Esophagus (tissue), 2 donors: ENCODE measurements around the gene ZNF512B. TPM values are rescaled to one million over a fixed set of nuclear protein-coding genes. Genes with fewer than 3 reads are reported as not detected.
A peak's percentile ranks its signal among the peaks of the same experiment; 100 is the strongest.
"Not testable (repeated sequence)": the region's sequence is repeated elsewhere in the genome, so short reads cannot be mapped to it uniquely, and the experiment has no call there.

ENCODE experiments used
- H3K27ac ChIP-seq, 2 donors: one replicate each; pipeline ENCODE4 v1.5.1; 2013; ENCODE audit warnings: low read depth in 2 of 2, mild to moderate bottlenecking in 2 of 2, inconsistent platforms in 1 of 2, low read length in 1 of 2, moderate library complexity in 1 of 2
- H3K27me3 ChIP-seq, 2 donors: one replicate each; pipeline ENCODE4 v1.6.1; 2013; ENCODE audit warnings: low read length in 2 of 2, control low read depth in 1 of 2, mild to moderate bottlenecking in 1 of 2; ENCODE audit not compliant: insufficient read depth in 2 of 2, control insufficient read depth in 1 of 2
- H3K36me3 ChIP-seq, 2 donors: one replicate each; pipeline ENCODE4 v1.6.1; 2013; ENCODE audit warnings: low read length in 1 of 2; ENCODE audit not compliant: control insufficient read depth in 2 of 2, insufficient read depth in 2 of 2
- H3K4me1 ChIP-seq, 2 donors: one replicate each; pipeline ENCODE4 v1.6.1; 2013; ENCODE audit warnings: low read length in 1 of 2; ENCODE audit not compliant: control insufficient read depth in 2 of 2, insufficient read depth in 2 of 2
- H3K4me3 ChIP-seq, 2 donors: one replicate each; pipeline ENCODE4 v1.5.1; 2013; ENCODE audit warnings: low read length in 2 of 2, mild to moderate bottlenecking in 2 of 2, low read depth in 1 of 2, moderate library complexity in 1 of 2
- H3K9me3 ChIP-seq, 2 donors: one replicate each; pipeline ENCODE4 v1.6.1; 2013; ENCODE audit warnings: mild to moderate bottlenecking in 2 of 2, low read depth in 1 of 2, low read length in 1 of 2, moderate library complexity in 1 of 2; ENCODE audit not compliant: control insufficient read depth in 2 of 2, insufficient read depth in 1 of 2
- WGBS, 2 donors: extraction: QIAGEN DNeasy Blood & Tissue Kit; methylation state at CpG; one replicate each; pipeline ENCODE4 v1.1.7; 2013; 5-methylcytosine and 5-hydroxymethylcytosine counted together
- polyA plus RNA-seq, 2 donors: library from polyadenylated mRNA; stranded (reverse); fragments of 200-250 nt; gene quantifications; one replicate each; pipeline ENCODE4 v1.2.3, GENCODE V29; 2013
- donor health status: healthy with polysubstance abuse.
- donor health status: Bipolar disorder and iron deficiency.

The ZNF512B gene
- polyA plus RNA-seq, 2 donors, result 10.1 to 18.3 TPM

DNA sequence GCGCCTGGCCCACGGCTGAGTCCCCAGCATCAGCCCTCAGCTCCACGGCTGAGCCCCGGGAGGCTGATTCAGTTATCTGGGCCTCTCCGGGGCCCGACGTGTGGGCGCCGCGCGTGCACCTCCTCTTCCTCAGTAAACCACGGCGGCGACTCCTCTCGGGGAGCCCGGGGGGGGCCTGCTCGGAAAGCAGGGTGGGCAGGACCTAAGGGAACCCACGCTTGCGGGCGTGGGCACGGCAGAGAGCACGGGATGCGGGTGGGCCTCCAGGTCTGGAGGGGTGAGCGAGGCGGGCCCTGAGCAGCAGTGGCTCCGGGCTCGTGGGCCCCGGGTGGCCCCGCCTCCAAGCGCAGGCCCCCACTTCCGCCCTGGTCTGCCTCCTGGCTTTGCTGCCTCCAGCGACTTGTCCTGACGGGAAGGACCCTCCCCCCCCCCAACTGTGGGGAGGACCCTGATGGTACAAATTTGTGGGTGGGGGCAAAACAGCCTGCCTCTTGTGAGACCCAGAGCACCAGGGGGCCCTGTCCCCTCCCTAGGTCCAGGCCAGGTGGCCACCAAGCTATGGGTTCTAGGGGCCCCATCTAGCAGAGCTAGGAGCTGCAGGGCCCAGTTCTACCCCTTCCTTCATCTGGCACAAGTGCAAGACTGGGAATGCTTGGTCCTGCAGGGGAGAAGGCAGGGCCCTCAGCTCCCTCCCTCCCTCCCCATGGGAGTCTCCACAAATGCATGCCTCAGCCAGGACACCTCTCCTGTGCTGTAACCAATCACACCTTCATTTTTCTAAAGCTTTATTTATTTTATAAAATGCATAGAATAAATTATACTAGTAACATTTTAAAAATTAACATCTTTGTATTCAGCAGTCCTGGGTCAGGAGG, 30.4 kb downstream of the ZNF512B start:
- Histone ChIP-seq H3K4me1 (peaks cover 5 to 19% of the 10 kb centered on the region in 2 donors), H3K36me3 (peaks cover 11 to 51% of the 10 kb centered on the region in 2 donors), H3K27me3 (no peaks in the 10 kb centered on the region), H3K4me3 (no peak overlapping the region), H3K27ac (peak overlapping the region in 1 of 2 donors; percentile 61), H3K9me3 (peaks cover 0 to 2% of the 10 kb centered on the region in 2 donors)
- WGBS, 2 donors, result 83 to 85% methylated on average over 29 to 33 of the region's 33 CpGs

DNA sequence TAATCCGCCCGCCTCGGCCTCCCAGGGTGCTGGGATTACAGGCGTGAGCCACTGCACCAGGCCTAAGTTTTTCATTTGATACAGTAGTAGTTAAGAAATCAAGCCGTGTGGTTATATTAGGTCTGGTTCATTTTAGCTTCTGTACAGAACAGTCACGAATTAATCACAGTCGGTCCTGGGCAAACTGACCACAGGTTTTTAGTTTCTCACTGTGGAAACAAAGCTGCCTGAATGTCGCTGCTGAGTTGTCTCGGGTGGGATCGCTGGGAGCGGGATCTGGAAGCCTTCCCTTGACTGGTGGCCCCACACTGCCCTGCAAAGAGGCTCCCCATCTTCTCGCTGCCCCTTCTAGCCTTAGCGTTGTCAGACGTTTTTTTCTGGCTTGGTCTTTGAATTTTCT, 32.1 kb downstream of the ZNF512B start:
- 85 to 86% methylated on average over 14 of the region's 14 CpGs for WGBS, 2 donors
- peaks cover 0 to 9% of the 10 kb centered on the region in 2 donors for H3K4me1 ChIP-seq
- H3K27ac ChIP-seq, result no peak overlapping the region
- H3K9me3 ChIP-seq, result peaks cover 0 to 2% of the 10 kb centered on the region in 2 donors
- H3K4me3 ChIP-seq, result no peak overlapping the region
- no peaks in the 10 kb centered on the region for H3K27me3 ChIP-seq
- peaks cover 11 to 43% of the 10 kb centered on the region in 2 donors for H3K36me3 ChIP-seq

DNA sequence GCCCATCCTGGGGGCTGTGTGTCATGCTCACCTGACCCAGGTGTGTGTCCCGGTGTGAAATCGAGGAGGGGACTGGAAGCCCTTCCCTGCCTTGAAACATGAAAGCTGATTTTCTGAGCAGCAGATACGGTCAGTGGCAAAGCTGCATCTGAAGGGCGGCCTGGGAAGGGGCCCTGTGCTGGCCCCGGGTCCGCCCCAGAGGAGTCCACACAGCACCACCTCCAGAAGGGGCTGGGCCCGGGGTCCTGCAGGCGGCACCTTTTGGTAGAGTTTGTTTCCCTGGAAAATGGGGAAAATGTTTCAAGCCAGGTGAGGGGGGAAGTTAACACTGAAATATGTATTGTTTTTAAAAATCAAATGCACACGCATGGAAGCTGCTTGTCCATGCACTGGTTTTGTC, 34.3 kb downstream of the ZNF512B start:
- Histone ChIP-seq H3K27me3 (no peaks in the 10 kb centered on the region), H3K4me1 (peaks cover 0 to 5% of the 10 kb centered on the region in 2 donors), H3K9me3 (no peaks in the 10 kb centered on the region), H3K4me3 (no peak overlapping the region), H3K36me3 (peaks cover 10 to 53% of the 10 kb centered on the region in 2 donors), H3K27ac (no peak overlapping the region)
- WGBS, 2 donors, result 90 to 93% methylated on average over 9 of the region's 9 CpGs

DNA sequence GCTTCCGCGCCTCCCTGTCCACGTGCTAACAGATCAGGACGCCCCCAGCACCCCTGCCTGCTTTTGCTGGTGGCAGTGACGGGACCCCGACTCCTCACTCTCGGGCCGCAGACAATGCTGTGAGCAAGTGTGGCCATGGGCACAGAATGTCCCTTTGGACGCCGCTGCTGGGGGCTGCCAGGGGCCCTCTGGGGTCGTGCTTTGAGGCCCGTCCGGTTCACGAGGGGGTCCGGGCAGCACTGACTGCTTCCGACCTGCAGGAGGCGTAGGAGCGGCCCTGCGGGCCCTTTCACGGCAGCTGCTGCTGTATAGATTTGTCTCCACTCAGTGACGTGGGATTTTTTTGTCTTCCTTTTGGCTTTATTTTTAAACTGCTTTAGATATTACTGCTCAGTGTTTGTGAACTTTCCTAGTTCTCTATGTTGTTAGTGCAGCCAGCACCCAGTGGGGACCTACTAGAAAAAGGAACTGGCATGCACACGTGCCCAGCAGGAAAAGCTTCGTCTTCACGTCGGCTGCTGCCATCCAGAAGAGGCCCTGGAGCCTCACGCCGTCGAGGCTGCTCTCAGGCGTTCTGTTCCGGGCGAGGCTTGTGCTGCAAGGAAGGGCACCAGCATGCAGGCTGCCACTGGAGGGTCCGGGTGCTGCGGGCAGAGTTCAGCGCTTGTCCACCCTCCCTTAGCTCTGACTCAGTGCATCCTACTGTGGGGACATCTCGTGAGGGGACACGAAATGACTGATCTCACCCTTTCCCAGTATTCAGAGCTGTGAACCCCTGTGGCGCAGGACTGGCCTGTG, 35.3 kb downstream of the ZNF512B start:
- Histone ChIP-seq H3K9me3 (no peaks in the 10 kb centered on the region), H3K36me3 (peaks cover 14 to 51% of the 10 kb centered on the region in 2 donors)
- WGBS, 2 donors, result 83 to 84% methylated on average over 37 of the region's 37 CpGs

DNA sequence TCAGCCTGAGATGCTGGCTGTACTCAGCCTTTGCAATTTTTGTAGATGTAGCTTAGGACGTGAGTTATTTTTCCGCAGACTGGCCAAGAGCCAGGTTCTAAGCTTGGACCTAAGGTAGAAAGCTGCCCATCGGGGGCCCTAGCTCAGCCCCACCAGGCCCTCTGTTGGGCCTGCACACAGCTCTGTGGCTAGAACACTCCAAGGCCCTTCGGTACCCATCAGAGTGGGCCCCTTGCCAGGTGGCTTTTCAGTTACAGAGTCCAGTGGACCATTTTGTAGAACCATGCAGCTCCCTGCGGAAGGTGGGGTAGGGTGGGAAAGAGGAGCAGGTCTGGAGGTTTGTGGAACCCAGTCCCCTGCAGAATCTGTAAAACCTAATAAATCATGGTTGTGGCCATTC, 36.1 kb downstream of the ZNF512B start:
- Histone ChIP-seq H3K9me3 (no peaks in the 10 kb centered on the region), H3K36me3 (peaks cover 14 to 53% of the 10 kb centered on the region in 2 donors), H3K4me1 (no peaks in the 10 kb centered on the region), H3K27me3 (no peaks in the 10 kb centered on the region), H3K4me3 (no peak overlapping the region), H3K27ac (no peak overlapping the region)
- 76 to 77% methylated on average over 5 of the region's 5 CpGs for WGBS, 2 donors

More for the DNA sequence above, 35.3 kb downstream of the ZNF512B start:
- no peaks in the 10 kb centered on the region for H3K4me1 ChIP-seq
- no peak overlapping the region for H3K4me3 ChIP-seq
- H3K27ac ChIP-seq, result no peak overlapping the region
- H3K27me3 ChIP-seq, result no peaks in the 10 kb centered on the region

DNA sequence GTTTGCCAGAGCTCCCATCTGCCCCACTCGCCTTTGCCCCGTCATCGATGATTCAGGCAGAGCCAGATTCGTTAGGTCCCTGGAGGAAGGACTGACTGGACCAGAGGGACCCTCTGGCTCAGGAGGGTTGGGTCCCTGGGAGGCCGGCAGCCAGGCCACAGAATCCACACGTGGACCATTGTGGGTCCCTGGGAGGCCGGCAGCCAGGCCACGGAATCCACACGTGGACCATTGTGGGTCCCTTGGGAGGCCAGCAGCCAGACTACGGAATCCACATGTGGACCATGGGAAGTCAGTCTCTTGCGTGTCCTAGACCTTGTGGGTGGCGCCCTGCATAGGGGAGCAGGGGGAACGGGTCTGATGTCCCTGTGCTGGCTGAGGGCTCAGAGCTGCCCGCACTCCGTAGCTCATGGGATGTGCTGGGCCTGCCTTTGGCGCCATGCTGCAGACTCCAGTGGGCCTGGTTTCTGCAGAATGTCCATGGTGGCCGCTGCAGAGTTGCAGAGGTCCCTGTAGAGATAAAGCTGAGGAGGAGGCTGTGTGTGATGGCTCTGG, 37.0 kb downstream of the ZNF512B start:
- 91 to 93% methylated on average over 17 of the region's 17 CpGs for WGBS, 2 donors
- Histone ChIP-seq H3K9me3 (no peaks in the 10 kb centered on the region), H3K27ac (no peak overlapping the region), H3K4me3 (no peak overlapping the region), H3K36me3 (peaks cover 19 to 61% of the 10 kb centered on the region in 2 donors), H3K27me3 (no peaks in the 10 kb centered on the region), H3K4me1 (no peaks in the 10 kb centered on the region)

DNA sequence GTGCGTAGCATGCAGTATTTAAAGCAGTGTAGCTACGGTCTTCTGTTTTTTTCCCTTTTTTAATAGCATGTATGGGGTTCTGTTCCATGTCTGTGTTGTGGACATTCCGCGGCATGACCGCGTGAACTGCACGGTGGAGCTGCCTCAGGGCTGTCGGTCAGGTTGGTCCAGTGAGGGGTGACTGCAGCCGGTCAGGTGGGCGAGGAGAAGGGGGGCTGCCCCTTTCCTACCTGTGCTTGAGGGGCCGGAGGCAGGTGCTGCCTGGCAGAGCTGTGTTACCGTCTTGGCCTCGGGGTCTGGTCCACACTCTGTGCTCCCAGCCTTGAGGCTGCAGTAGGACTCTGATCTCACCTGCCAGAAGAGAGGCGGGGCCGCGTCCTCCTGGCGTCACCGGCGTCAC, 38.0 kb downstream of the ZNF512B start:
- Histone ChIP-seq H3K9me3 (no peaks in the 10 kb centered on the region), H3K4me1 (no peaks in the 10 kb centered on the region), H3K4me3 (no peak overlapping the region), H3K36me3 (peaks cover 19 to 61% of the 10 kb centered on the region in 2 donors), H3K27ac (no peak overlapping the region), H3K27me3 (no peaks in the 10 kb centered on the region)
- 95 to 98% methylated on average over 19 of the region's 19 CpGs for WGBS, 2 donors

DNA sequence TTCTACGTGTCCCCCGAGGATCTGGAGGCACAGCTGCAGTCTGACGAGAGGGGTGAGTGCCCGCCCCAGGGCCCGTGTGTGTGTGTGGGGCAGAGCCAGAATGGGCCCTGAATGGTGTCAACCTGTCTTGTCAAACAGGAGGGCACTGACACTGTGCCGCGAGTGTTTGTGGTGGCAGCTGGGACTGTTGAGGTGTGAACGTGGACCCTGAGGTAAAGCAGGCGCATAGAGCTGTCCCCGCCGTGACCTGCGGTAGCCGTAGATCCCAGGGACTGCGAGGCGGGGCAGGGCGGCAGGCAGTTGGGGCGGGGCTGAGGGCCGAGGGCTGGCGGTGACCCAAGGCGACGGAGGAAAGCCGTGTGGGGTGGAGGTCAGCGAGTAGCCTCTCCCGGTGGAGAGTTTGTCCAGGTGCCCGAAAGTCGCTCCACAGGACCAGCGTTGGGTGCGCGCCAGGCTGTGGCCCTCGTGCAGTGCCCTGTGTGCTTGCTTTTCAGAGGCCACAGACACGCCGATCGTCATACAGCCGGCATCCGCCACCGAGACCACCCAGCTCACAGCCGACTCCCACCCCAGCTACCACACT, 38.7 kb downstream of the ZNF512B start:
- no peaks in the 10 kb centered on the region for H3K27me3 ChIP-seq
- 88 to 89% methylated on average over 37 of the region's 37 CpGs for WGBS, 2 donors
- H3K36me3 ChIP-seq, result peaks cover 21 to 66% of the 10 kb centered on the region in 2 donors
- no peaks in the 10 kb centered on the region for H3K4me1 ChIP-seq
- no peak overlapping the region for H3K27ac ChIP-seq
- no peaks in the 10 kb centered on the region for H3K9me3 ChIP-seq
- no peak overlapping the region for H3K4me3 ChIP-seq

DNA sequence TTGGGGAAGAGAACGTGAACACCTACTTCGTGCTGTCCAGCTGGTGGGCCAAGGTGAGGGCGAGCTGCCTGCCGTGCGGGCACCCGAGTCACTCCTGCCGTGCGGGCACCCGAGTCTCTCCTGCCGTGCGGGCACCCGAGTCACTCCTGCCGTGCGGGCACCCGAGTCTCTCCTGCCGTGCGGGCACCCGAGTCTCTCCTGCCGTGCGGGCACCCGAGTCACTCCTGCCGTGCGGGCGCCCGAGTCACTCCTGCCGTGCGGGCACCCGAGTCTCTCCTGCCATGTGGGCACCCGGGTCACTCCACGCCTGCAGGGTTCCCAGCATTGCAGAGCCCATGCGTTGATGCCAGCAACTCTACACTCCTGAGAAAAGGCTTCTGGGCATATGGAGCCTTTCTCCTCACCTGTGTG, 40.3 kb downstream of the ZNF512B start:
- not testable (repeated sequence) for H3K27ac ChIP-seq, H3K4me3 ChIP-seq, H3K9me3 ChIP-seq, H3K4me1 ChIP-seq, H3K27me3 ChIP-seq
- 95 to 96% methylated on average over 31 of the region's 31 CpGs for WGBS, 2 donors
- H3K36me3 ChIP-seq, result peaks cover 13 to 57% of the 10 kb centered on the region in 2 donors
